Right hindlimb (tissue), 1 donor: ENCODE measurements around the gene SCN4A.
A peak's percentile ranks its signal among the peaks of the same experiment; 100 is the strongest.
"Not testable (repeated sequence)": the region's sequence is repeated elsewhere in the genome, so short reads cannot be mapped to it uniquely, and the experiment has no call there.

Experiments
- DNase-seq: peaks from one replicate; pipeline ENCODE4 v3.0.0-alpha.2; 2018

The SCN4A gene

GRCh38 chr17:63911041-63911635 lies 61.6 kb downstream of the SCN4A start, which contains the start of gene CSHL1:
TSS of gene CSHL1 (minus strand) at chr17:63911258. CDS start at chr17:63911196, 62 bp downstream.
- DNase-seq, result no peak

GRCh38 chr17:63910096-63910495 lies 62.6 kb downstream of the SCN4A start:
- DNase-seq, result no peak

GRCh38 chr17:63909586-63909985 lies 63.1 kb downstream of the SCN4A start:
- not testable (repeated sequence) for DNase-seq

GRCh38 chr17:63907161-63907778 lies 65.4 kb downstream of the SCN4A start:
- not testable (repeated sequence) for DNase-seq

- not testable (repeated sequence) for DNase-seq
These were observed 67.9 kb downstream of the SCN4A start for GRCh38 chr17:63904796-63905195.

- DNase-seq, result not testable (repeated sequence)
These were observed 68.9 kb downstream of the SCN4A start for GRCh38 chr17:63903787-63904201.

GRCh38 chr17:63901971-63902370 lies 70.7 kb downstream of the SCN4A start:
- DNase-seq, result not testable (repeated sequence)

- not testable (repeated sequence) for DNase-seq
These were observed 73.6 kb downstream of the SCN4A start for GRCh38 chr17:63898899-63899798.

- DNase-seq, result not testable (repeated sequence)
These were observed 76.0 kb downstream of the SCN4A start, which contains the start of gene CSH1 for GRCh38 chr17:63896524-63897354. TSS of gene CSH1 (minus strand) at chr17:63896574. CDS start at chr17:63896511, 63 bp downstream.

- not testable (repeated sequence) for DNase-seq
These were observed 77.9 kb downstream of the SCN4A start for GRCh38 chr17:63894821-63895220.

- not testable (repeated sequence) for DNase-seq
These were observed 78.7 kb downstream of the SCN4A start for GRCh38 chr17:63894021-63894420.

- not testable (repeated sequence) for DNase-seq
These were observed 80.2 kb downstream of the SCN4A start for GRCh38 chr17:63892316-63893037.

GRCh38 chr17:63889026-63889848 lies 83.5 kb downstream of the SCN4A start:
- DNase-seq, result peak; percentile 33
